HepG2 (cell line): ENCODE measurements around the gene ZNF48. TPM values are rescaled to one million over a fixed set of nuclear protein-coding genes. Genes with fewer than 3 reads are reported as not detected.
A peak's percentile ranks its signal among the peaks of the same experiment; 100 is the strongest.

ENCODE experiments used
- BORCS8-MEF2B ChIP-seq: sonication (generic); formaldehyde crosslinking; IDR thresholded peaks from 2 replicates; pipeline ENCODE4 v1.8.0; 2022; ENCODE audit warnings: mild to moderate bottlenecking, missing genetic modification reagents
- HNF4G ChIP-seq, 2 experiments: sonication (generic) in 1 of 2; formaldehyde crosslinking in 1 of 2; IDR thresholded peaks; 2 replicates each; pipeline versions ENCODE4 v1.4.0 to v1.6.1; 2011 to 2020; ENCODE audit warnings: borderline replicate concordance in 2 of 2, low read depth in 2 of 2, mild to moderate bottlenecking in 2 of 2, low read length in 1 of 2, missing genetic modification reagents in 1 of 2, moderate library complexity in 1 of 2
- HNRNPH1 ChIP-seq: fragments of 200-400 bp; formaldehyde crosslinking; optimal IDR thresholded peaks from 2 replicates; pipeline ENCODE3; 2017; ENCODE audit warnings: mild to moderate bottlenecking, low read depth, low read length
- SNAI1 ChIP-seq: sonication (generic); formaldehyde crosslinking; IDR thresholded peaks from 2 replicates; pipeline ENCODE4 v1.5.0; 2020; ENCODE audit warnings: mild to moderate bottlenecking, missing genetic modification reagents, borderline replicate concordance
- SNRNP70 ChIP-seq: fragments of 200-400 bp; formaldehyde crosslinking; IDR thresholded peaks from 2 replicates; pipeline ENCODE4 v1.6.1; 2017; ENCODE audit warnings: mild to moderate bottlenecking, low read depth, low read length, moderate library complexity
- ZKSCAN5 ChIP-seq: sonication (generic); formaldehyde crosslinking; IDR thresholded peaks from 2 replicates; pipeline ENCODE4 v1.5.1; 2020; ENCODE audit warnings: mild to moderate bottlenecking, missing genetic modification reagents
- ZNF296 ChIP-seq: sonication (generic); formaldehyde crosslinking; conservative IDR thresholded peaks from 2 replicates; pipeline ENCODE4 v1.5.0; 2020; ENCODE audit warnings: mild to moderate bottlenecking, missing genetic modification reagents
- ZNF496 ChIP-seq: sonication (generic); formaldehyde crosslinking; IDR thresholded peaks from 2 replicates; pipeline ENCODE4 v1.8.1; 2023; ENCODE audit warnings: mild to moderate bottlenecking, moderate library complexity, missing genetic modification reagents; ENCODE audit not compliant: insufficient replicate concordance
- ZNF720 ChIP-seq: sonication (generic); formaldehyde crosslinking; IDR thresholded peaks from 2 replicates; pipeline ENCODE4 v1.4.0; 2020; ENCODE audit warnings: missing genetic modification reagents
- ZNF724P ChIP-seq: sonication (generic); formaldehyde crosslinking; IDR thresholded peaks from 2 replicates; pipeline ENCODE4 v1.8.0; 2022; ENCODE audit warnings: missing genetic modification reagents, borderline replicate concordance
- ZNF766 ChIP-seq: sonication (generic); formaldehyde crosslinking; IDR thresholded peaks from 2 replicates; pipeline ENCODE4 v1.5.0; 2020; ENCODE audit warnings: missing genetic modification reagents, borderline replicate concordance
- ZNF788 ChIP-seq: sonication (generic); formaldehyde crosslinking; IDR thresholded peaks from 2 replicates; pipeline ENCODE4 v1.5.0; 2020; ENCODE audit warnings: mild to moderate bottlenecking, missing genetic modification reagents, borderline replicate concordance
- polyA plus RNA-seq, 8 experiments: library from polyadenylated mRNA; depleted of rRNA in 3 of 8; stranded (reverse) in 7 of 8; unstranded in 1 of 8; fragments of >200 nt; fragmentation: Illumina TruSeq in 4 of 8; extraction: Trizol in 4 of 8; gene quantifications; 2 replicates each; pipeline versions ENCODE4 v1.2.1 to v1.2.3, GENCODE V29; 2011 to 2016; ENCODE audit warnings: low read depth in 4 of 8, missing spikeins in 1 of 8, mixed read lengths in 1 of 8; ENCODE audit not compliant: insufficient read depth in 1 of 8
- total RNA-seq, 5 experiments: library from RNA; depleted of rRNA; stranded (reverse); fragments of >200 nt; fragmentation: Illumina TruSeq; extraction: Trizol; gene quantifications; 2 replicates each; pipeline ENCODE4 v1.2.3, GENCODE V29; 2016; ENCODE audit warnings: low read depth in 1 of 5
- TF ChIP-seq, protein P1 (sequence below): sonication (generic); formaldehyde crosslinking; IDR thresholded peaks from 2 replicates; pipeline ENCODE4 v1.4.0; 2020; ENCODE audit warnings: mild to moderate bottlenecking, missing genetic modification reagents
- TF ChIP-seq, protein P2 (sequence below): sonication (generic); formaldehyde crosslinking; conservative IDR thresholded peaks from 2 replicates; pipeline ENCODE4 v1.4.0; 2020; ENCODE audit warnings: missing genetic modification reagents
- TF ChIP-seq, protein P3 (sequence below): IDR thresholded peaks from 2 replicates; pipeline ENCODE4 v1.6.1; 2016; ENCODE audit warnings: control low read depth
- TF ChIP-seq, protein P4 (sequence below): sonication (generic); formaldehyde crosslinking; IDR thresholded peaks from 2 replicates; pipeline ENCODE4 v1.5.1; 2020; ENCODE audit warnings: mild to moderate bottlenecking, missing genetic modification reagents, borderline replicate concordance

Gene ZNF48
- total and polyA plus RNA-seq, 2 of the 13 experiments (the other 11 are each of a cell fraction or from before 2014, with no cell fraction given), result 9.9 to 12.3 TPM

DNA sequence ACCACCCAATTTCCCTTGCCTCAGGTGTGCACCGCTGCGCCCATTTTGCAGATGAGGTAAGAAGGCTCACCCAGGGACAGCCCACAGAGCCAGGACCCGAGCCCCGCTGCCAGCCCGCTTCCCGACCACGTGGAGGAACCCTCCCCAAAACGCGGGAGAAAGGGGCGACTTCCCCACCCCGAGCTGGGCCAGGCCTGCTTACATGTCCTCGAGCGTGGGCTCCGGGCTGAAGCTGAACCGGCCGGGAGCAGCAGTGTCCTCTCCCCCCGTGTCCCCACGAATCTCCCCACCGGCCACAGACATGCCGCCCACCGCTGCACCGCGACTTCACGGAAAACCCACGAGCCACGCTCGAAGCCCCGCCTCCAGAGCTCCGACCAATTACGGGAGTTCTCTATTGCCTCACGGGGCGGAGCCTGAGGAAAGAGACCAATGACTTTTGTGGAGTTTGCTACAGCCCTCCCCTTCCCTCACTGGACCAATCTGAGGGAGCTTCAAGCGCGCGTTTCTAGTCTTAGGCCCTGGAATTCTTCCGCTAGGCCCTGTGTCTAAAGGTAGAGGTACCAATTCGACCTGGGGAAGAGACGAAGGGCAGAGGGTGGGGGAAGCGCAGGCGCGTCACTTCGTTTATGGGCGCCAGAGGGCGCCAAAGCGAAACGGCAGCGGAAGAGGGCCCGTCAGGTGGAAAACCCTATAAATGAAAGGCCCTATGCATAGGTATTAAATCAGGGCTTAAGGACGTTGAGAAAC, 34.6 kb downstream of the ZNF48 start, which contains the start of gene DCTPP1 (continued):
- TF ChIP-seq, protein P1, sequence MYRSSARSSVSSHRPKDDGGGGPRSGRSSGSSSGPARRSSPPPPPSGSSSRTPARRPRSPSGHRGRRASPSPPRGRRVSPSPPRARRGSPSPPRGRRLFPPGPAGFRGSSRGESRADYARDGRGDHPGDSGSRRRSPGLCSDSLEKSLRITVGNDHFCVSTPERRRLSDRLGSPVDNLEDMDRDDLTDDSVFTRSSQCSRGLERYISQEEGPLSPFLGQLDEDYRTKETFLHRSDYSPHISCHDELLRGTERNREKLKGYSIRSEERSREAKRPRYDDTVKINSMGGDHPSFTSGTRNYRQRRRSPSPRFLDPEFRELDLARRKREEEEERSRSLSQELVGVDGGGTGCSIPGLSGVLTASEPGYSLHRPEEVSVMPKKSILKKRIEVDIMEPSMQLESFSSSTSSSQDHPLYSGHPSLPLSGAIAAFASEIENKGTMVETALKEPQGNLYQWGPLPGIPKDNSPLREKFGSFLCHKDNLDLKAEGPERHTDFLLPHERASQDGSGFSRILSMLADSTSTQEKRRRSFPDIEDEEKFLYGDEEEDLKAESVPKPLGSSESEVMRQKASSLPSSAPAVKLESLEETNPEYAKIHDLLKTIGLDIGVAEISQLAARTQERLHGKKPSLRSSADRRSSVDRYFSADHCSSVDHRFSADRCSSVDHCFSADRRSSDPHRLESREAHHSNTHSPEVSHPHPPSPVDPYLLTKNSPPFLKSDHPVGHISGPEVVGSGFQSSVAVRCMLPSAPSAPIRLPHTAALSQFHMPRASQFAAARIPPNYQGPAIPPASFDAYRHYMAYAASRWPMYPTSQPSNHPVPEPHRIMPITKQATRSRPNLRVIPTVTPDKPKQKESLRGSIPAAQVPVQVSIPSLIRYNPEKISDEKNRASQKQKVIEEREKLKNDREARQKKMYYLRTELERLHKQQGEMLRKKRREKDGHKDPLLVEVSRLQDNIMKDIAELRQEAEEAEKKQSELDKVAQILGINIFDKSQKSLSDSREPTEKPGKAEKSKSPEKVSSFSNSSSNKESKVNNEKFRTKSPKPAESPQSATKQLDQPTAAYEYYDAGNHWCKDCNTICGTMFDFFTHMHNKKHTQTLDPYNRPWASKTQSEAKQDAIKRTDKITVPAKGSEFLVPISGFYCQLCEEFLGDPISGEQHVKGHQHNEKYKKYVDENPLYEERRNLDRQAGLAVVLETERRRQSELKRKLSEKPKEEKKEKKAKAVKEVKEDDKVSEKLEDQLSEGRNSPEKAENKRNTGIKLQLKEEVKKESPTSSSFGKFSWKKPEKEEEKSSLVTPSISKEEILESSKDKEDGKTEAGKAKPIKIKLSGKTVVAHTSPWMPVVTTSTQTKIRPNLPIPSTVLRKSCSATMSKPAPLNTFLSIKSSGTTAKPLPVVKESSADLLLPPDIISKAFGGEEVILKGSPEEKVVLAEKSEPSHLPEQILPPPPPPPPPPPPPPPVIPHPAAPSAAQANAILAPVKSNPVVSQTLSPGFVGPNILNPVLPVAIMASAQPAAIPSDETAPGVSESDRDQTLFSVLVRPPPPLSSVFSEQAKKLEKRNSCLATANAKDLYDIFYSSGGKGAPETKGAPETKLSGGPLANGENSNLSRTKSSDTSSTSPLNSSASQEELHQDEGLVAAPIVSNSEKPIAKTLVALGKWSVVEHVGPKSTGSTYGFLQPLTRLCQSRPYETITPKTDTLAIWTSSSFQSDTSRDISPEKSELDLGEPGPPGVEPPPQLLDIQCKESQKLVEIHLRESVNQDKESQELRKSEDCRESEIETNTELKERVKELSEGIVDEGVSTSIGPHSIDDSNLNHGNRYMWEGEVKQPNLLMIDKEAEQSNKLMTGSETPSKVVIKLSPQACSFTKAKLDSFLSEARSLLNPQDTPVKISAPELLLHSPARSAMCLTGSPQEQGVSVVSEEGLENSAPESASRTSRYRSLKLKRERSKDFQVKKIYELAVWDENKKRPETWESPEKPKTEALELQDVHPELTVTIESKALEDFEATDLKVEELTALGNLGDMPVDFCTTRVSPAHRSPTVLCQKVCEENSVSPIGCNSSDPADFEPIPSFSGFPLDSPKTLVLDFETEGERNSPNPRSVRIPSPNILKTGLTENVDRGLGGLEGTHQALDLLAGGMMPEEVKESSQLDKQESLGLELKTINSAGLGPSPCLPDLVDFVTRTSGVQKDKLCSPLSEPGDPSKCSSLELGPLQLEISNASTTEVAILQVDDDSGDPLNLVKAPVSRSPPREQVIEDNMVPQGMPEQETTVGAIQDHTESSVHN, result peak; percentile 85; the same call in 1 of the 2 replicates
- no peak for TF ChIP-seq HNRNPH1
- TF ChIP-seq, protein P2, sequence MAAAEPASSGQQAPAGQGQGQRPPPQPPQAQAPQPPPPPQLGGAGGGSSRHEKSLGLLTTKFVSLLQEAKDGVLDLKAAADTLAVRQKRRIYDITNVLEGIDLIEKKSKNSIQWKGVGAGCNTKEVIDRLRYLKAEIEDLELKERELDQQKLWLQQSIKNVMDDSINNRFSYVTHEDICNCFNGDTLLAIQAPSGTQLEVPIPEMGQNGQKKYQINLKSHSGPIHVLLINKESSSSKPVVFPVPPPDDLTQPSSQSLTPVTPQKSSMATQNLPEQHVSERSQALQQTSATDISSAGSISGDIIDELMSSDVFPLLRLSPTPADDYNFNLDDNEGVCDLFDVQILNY (CRISPR knock-in tag), result no peak; the same call in 1 of the 2 replicates
- TF ChIP-seq ZNF766 (CRISPR knock-in tag), result no peak; the same call in 1 of the 2 replicates
- TF ChIP-seq SNRNP70, result no peak
- no peak for TF ChIP-seq ZNF496 (CRISPR knock-in tag)
- TF ChIP-seq HNF4G (IDR thresholded peaks at IDR 0.05; ENCODE audit: borderline replicate concordance, low read depth, low read length), result peak; percentile 30; the same call in 1 of the 2 replicates
- no peak for TF ChIP-seq HNF4G (CRISPR knock-in tag; IDR thresholded peaks at IDR 0.05; ENCODE audit: borderline replicate concordance, low read depth)
- TF ChIP-seq SNAI1, result peak; percentile 96; the same call in 1 of the 2 replicates
- peak; percentile 93 for TF ChIP-seq BORCS8-MEF2B (CRISPR knock-in tag)
- no peak for TF ChIP-seq ZNF720
- TF ChIP-seq ZNF788 (CRISPR knock-in tag), result peak; percentile 91; the same call in 1 of the 2 replicates
- 0 out of 2 replicates have a peak, but pooled peaks have one; percentile 27 for TF ChIP-seq ZKSCAN5 (CRISPR knock-in tag)
- TF ChIP-seq, protein P3, sequence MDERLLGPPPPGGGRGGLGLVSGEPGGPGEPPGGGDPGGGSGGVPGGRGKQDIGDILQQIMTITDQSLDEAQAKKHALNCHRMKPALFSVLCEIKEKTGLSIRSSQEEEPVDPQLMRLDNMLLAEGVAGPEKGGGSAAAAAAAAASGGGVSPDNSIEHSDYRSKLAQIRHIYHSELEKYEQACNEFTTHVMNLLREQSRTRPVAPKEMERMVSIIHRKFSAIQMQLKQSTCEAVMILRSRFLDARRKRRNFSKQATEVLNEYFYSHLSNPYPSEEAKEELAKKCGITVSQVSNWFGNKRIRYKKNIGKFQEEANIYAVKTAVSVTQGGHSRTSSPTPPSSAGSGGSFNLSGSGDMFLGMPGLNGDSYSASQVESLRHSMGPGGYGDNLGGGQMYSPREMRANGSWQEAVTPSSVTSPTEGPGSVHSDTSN (CRISPR knock-in tag), result 0 out of 2 replicates have a peak, but pooled peaks have one; percentile 25
- no peak for TF ChIP-seq ZNF296 (CRISPR knock-in tag)
- TF ChIP-seq, protein P4, sequence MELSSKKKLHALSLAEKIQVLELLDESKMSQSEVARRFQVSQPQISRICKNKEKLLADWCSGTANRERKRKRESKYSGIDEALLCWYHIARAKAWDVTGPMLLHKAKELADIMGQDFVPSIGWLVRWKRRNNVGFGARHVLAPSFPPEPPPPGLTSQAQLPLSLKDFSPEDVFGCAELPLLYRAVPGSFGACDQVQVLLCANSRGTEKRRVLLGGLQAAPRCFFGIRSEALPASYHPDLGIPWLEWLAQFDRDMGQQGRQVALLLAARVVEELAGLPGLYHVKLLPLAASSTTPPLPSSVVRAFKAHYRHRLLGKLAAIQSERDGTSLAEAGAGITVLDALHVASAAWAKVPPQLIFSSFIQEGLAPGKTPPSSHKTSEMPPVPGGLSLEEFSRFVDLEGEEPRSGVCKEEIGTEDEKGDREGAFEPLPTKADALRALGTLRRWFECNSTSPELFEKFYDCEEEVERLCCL (CRISPR knock-in tag), result 0 out of 2 replicates have a peak, but pooled peaks have one; percentile 3
- peak; percentile 84 for TF ChIP-seq ZNF724P
